ENCODE measurements around the gene MRPL10.

GRCh38 chr17:47802341-47803022 is 28.9 kb downstream of the MRPL10 start:
- TF ChIP-seq CTCF (tag by site-specific recombination; IDR thresholded peaks at IDR 0.05) (no peak; the same call in 1 of the 2 replicates), OVOL3 (tag by site-specific recombination; IDR thresholded peaks at IDR 0.05) (no peak), ZNF280D (tag by site-specific recombination; IDR thresholded peaks at IDR 0.05) (no peak), ZNF239 (tag by site-specific recombination; IDR thresholded peaks at IDR 0.05) (no peak), ZNF624 (tag by site-specific recombination; IDR thresholded peaks at IDR 0.05) (no peak), ZBTB44 (tag by site-specific recombination; IDR thresholded peaks at IDR 0.05) (no peak), ZNF184 (tag by site-specific recombination; IDR thresholded peaks at IDR 0.05) (no peak), OSR2 (tag by site-specific recombination; IDR thresholded peaks at IDR 0.05) (no peak), ZSCAN23 (tag by site-specific recombination; IDR thresholded peaks at IDR 0.05) (no peak), ZNF654 (tag by site-specific recombination; IDR thresholded peaks at IDR 0.05; ENCODE audit: low read depth) (peak; percentile 75)

Measured in HEK293 (cell line).